GM20000 (cell line): ENCODE results near the gene NME7.
A peak's percentile ranks its signal among the peaks of the same experiment; 100 is the strongest.
"Not testable (repeated sequence)": the region's sequence is repeated elsewhere in the genome, so short reads cannot be mapped to it uniquely, and the experiment has no call there.

Experiments used
- DNase-seq: peaks from one replicate; pipeline ENCODE4 v3.0.0; 2012; ENCODE audit warnings: low spot score
- CTCF ChIP-seq: IDR thresholded peaks from 2 replicates; pipeline ENCODE4 v1.5.1; 2012; ENCODE audit warnings: mild to moderate bottlenecking, control low read depth; ENCODE audit errors: extremely low read depth, missing control alignments

Gene NME7

GRCh38 chr1:169361281-169361680 is 6.3 kb downstream of the NME7 start:
- no peak for TF ChIP-seq CTCF
- DNase-seq, result no peak

- no peak for DNase-seq
- no peak for TF ChIP-seq CTCF
These were observed 7.2 kb downstream of the NME7 start for GRCh38 chr1:169360415-169360814.

- peak; percentile 47 for TF ChIP-seq CTCF
- DNase-seq, result peak; percentile 47
These were observed 19.1 kb downstream of the NME7 start for GRCh38 chr1:169348383-169349036.

GRCh38 chr1:169347688-169348382 is 19.8 kb downstream of the NME7 start:
- no peak for DNase-seq
- TF ChIP-seq CTCF, result no peak

- no peak for DNase-seq
- no peak for TF ChIP-seq CTCF
These were observed 21.5 kb downstream of the NME7 start for GRCh38 chr1:169346036-169346589.

- DNase-seq, result no peak
- TF ChIP-seq CTCF, result no peak
These were observed 22.1 kb downstream of the NME7 start for GRCh38 chr1:169345511-169345910.

- not testable (repeated sequence) for DNase-seq
These were observed 25.5 kb downstream of the NME7 start for GRCh38 chr1:169342096-169342495.
